IPS-18c (cell line): ENCODE measurements around the gene CTCF.

Source experiments
- H3K4me3 ChIP-seq: 2 replicates; pipeline ENCODE4 v1.7.0; 2013; ENCODE audit warnings: low read depth, mild to moderate bottlenecking, low read length, moderate library complexity; ENCODE audit not compliant: insufficient read depth
- H3K9me3 ChIP-seq: one replicate; pipeline ENCODE4 v1.6.1; 2013; ENCODE audit warnings: mild to moderate bottlenecking, low read length, moderate library complexity; ENCODE audit not compliant: control insufficient read depth, insufficient read depth

CTCF gene

DNA sequence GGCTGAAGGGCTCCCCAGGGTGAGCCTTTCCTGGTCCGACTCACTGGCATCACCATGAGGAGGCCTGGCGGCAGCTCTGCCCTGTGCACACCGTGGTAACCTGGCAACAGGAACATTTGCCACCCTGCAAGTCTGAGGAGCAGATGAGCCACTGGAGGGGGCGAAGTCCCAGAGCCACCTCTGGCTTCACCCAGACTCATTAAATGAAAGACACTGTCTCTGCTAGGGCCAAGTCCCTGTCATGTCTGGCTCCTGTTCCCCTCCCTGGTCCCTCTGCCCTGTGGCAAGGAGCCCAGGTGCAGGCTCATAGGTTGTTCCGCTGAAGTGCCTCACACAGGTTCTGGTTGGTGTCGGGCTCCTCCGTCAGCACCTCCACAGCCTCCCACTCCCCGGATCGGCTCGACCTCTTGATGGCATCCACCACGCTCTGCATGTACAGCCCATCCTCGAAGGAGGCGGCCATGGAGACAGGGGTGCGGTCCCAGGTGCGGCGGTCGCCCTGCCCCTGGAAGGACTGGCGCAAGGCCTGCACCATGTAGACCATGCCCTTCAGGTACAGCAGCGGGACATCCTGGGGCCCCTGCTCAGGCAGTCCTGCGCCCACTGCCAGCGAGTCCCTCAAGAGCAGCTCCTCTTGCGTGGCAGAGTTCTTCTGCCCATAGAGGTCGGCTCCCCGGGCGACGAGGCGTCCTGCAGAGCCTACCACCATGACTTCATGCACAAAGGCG lies 112.7 kb downstream of the CTCF start:
- Histone ChIP-seq H3K4me3 (no peak overlapping the region), H3K9me3 (peaks cover 2% of the 10 kb centered on the region)

- peaks cover 2% of the 10 kb centered on the region for H3K9me3 ChIP-seq
- no peak overlapping the region for H3K4me3 ChIP-seq
These were observed 113.2 kb downstream of the CTCF start for GRCh38 chr16:67675579-67675935.

DNA sequence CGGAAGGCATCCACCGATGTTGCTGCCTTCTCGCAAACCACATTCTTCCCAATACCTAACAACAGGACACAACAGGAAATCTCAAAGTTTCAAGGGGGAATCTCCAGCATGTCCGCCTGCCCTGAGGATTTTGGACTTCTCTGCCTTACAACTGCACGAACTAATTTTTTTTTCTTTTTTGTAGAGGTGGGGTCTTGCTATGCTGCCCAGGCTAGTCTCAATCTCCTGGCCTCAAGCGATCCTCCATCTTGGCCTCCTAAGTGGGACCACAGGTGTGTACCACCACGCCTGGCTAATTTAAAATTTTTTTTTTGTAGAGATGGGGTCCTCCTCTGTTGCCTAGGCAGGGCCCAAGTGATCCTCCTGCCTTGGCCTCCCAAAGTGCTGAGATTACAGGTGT lies 113.7 kb downstream of the CTCF start:
- H3K9me3 ChIP-seq, result peaks cover 2% of the 10 kb centered on the region
- H3K4me3 ChIP-seq, result no peak overlapping the region

DNA sequence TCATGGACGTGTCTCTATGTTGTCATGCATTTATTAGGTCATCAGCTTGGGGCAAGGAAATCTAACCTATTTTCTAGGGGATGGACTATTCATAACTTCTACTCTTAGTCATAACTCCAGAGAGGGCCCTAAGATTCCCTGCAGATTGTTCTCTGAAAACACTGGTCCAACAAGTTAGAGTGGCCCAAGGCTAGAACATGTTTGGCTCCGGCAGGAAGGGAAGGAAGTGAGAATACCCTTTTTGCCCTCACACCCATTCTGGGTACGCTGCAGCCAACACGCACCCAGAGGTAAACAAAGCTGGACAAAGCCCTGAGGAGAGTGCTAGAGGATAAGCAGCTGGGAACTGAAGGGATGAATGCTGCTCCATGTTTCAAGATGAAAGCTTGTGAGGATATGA lies 114.2 kb downstream of the CTCF start:
- H3K4me3 ChIP-seq, result no peak overlapping the region
- H3K9me3 ChIP-seq, result peaks cover 2% of the 10 kb centered on the region

DNA sequence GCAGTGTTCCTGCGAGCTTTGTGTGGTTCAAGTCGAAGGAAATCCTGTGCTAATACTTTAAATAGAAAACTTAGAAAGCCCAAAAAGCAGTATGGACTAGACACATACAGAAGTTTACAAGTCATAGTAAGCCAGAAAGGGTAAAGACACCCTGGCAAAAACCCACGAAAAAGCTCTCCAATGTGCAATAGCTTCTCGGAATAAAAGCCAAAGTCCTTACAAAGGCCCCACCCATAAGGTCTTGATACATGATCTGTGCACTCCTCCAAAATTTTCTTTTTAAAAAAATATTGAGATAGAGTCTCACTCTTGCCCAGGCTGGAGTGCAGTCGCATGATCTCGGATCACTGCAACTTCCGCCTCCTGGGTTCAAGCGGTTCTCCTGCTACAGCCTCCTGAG lies 114.6 kb downstream of the CTCF start:
- no peak overlapping the region for H3K4me3 ChIP-seq
- H3K9me3 ChIP-seq, result peaks cover 2% of the 10 kb centered on the region

DNA sequence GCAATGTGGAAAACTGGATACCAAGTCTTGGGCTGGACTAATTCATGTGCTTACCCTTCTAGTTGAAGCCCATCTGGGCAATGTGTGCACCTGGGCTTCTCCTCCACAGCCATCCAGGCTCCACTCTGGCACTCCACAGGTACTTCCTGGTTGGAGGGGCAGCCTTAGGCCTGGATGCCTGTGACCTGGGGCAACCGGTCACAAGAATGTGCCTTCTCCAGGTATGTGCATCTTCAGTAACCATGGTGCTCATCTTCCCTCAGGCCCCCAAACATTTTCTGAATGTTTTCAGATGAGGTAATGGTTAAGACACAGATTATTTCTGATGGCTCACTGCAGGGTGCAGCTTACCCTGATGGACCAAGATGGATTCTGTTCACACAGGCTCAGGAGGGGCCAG lies 115.4 kb downstream of the CTCF start:
- Histone ChIP-seq H3K4me3 (no peak overlapping the region), H3K9me3 (peaks cover 2% of the 10 kb centered on the region)

- Histone ChIP-seq H3K4me3 (no peak overlapping the region), H3K9me3 (peaks cover 2% of the 10 kb centered on the region)
These were observed 116.2 kb downstream of the CTCF start for GRCh38 chr16:67678354-67679023.

DNA sequence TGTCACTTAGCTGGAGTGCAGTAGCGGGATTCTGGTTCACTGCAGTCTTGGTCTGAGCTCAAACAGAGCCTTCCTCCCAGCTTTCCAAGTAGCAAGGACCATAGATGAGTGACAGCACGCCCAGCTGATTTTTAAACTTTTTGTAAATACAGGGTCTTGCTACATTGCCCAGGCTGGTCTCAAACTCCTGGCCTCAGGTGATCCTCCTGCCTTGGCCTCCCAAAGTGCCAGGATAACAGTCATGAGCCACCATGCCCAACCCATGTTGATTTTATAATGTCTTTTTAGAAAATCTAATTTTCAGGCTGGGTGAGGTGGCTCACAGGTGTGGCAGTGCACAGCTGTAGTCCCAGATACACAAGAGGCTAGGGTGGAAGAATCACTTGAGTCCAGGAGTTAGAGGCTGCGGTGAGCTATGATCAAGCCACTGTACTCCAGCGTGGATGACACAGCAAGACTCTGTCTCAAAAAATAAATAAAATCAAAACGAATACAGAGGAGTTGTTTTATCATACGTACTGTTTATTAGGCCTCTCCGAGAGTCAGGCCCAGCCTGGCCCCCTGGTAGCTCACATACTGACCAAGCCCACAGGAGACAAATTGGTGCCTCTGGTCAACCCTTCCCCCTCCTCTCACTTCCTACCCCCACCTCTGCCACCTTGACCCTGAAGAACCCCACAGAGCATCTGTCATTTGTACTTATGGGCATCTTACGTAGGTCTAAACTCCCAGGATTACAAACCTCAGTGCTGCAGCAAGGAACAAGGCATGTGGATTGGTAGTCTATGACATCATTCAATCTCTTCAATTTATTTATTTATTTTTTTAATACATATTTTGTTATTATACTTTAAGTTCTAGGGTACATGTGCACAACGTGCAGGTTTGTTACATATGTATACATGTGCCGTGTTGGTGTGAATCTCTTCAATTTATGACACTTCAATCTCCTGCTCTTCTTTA lies 117.9 kb downstream of the CTCF start:
- no peak overlapping the region for H3K4me3 ChIP-seq
- peaks cover 2% of the 10 kb centered on the region for H3K9me3 ChIP-seq

DNA sequence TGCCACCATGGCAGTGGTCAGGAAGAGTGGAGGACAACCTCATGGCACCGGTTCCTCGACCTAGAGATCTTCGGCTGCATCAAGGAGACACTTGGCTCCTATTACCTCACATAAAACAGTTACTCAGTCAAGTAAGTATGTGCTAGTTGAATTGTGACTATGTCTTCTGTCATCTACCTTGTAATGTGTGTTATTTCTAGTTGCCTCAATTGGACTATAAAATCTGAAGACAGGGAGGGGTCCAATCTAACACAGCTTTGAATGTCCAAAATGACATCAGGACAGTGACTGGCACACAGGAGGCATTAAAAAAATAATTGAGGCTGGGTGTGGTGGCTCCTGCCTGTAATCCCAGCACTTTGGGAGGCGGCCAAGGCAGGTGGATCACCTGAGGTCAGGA lies 121.4 kb downstream of the CTCF start:
- no peaks in the 10 kb centered on the region for H3K9me3 ChIP-seq
- no peak overlapping the region for H3K4me3 ChIP-seq

DNA sequence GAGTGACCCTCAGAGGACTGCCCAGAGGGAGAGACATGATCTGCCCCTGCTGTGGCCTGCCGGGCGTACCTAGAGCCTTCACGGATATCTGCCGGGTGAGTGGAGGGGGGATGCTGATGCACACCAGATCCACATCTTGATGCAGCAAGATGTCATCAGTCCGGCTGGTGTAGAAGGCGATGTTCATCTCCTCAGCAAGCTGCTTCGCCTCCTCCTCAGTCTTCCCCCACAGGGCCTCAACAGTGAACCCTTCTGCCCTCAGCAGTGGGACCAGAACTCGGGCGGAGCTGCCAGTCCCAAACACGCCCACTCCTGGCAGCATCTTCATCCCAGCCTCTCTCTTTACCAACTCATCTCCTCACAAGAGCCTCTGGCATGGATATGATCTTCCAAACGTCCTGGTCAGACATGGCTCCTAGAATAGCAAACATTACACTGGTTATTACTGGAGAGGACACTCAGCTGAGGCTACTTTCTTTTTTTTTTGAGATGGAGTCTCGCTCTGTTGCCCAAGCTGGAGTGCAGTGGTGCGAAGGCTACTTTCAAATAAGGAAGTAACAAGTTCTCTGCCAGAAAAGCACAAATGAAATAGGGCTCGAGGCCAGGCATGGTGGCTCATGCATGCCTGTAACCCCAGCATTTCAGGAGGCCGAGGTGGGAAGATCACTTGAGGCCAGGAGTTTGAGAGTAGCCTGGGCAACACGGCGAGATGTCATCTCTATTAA lies 123.2 kb downstream of the CTCF start:
- no peaks in the 10 kb centered on the region for H3K9me3 ChIP-seq
- H3K4me3 ChIP-seq, result no peak overlapping the region
